LNCAP (cell line): ENCODE results near the gene PEPD.

ENCODE experiments used
- TF ChIP-seq, protein P1 (sequence below): fragments of 450-650 bp; IDR thresholded peaks from 2 replicates; pipeline ENCODE4 v1.5.1; 2017; ENCODE audit warnings: mild to moderate bottlenecking

PEPD gene

DNA sequence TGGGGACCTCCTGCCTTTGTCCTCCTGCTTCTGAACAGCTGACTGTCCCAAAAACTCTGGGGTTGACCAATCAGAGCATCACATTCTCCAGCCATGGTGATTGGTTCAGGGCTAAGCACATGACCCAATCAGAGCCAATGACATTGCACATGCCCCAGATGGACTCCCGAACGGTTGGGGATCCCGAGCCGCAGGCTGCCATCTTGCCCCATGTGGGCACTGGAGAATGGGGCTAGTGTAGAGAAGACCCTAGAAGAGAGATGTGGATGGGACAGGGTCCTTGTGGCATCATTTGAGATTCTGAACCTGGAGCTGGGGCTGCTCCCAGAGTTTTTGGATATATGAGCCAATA lies 31.3 kb upstream of the PEPD start:
- TF ChIP-seq, protein P1, sequence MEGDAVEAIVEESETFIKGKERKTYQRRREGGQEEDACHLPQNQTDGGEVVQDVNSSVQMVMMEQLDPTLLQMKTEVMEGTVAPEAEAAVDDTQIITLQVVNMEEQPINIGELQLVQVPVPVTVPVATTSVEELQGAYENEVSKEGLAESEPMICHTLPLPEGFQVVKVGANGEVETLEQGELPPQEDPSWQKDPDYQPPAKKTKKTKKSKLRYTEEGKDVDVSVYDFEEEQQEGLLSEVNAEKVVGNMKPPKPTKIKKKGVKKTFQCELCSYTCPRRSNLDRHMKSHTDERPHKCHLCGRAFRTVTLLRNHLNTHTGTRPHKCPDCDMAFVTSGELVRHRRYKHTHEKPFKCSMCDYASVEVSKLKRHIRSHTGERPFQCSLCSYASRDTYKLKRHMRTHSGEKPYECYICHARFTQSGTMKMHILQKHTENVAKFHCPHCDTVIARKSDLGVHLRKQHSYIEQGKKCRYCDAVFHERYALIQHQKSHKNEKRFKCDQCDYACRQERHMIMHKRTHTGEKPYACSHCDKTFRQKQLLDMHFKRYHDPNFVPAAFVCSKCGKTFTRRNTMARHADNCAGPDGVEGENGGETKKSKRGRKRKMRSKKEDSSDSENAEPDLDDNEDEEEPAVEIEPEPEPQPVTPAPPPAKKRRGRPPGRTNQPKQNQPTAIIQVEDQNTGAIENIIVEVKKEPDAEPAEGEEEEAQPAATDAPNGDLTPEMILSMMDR = no peak

DNA sequence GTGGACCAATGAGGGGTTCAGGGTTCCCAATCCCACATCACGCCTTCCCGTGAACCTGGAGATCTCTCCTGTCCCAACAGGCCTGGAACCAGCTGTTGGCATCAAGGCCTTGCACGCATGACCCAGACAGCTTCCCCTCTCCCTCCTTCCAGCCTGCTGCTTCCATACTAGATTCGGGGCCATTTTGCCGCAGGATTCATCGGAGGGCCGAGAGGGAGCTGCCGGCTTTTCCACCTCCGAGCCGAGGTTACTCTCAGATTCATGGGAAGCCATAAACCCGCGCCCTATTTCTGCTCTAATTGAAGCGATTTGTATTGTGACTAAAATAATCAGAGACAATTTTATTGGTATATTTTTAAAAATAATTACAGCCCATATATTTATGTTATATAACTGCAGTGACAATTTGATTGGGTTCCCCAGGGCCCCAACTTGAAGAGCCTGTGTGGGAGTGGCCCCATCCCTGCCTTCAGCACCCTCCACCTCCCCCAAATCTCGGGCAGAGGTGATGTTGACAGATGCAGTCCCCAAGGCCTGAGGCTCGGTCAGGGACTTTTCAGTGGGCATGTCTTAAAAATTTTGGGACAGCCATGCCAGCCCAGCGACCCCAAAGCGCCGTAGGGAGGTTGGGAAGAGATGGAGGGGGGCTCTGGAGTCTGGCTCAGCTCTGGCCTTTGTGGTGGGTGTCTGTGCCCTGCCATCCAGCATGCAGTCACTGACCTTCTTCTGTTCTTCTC lies 30.8 kb upstream of the PEPD start:
- TF ChIP-seq, protein P1 = no peak

DNA sequence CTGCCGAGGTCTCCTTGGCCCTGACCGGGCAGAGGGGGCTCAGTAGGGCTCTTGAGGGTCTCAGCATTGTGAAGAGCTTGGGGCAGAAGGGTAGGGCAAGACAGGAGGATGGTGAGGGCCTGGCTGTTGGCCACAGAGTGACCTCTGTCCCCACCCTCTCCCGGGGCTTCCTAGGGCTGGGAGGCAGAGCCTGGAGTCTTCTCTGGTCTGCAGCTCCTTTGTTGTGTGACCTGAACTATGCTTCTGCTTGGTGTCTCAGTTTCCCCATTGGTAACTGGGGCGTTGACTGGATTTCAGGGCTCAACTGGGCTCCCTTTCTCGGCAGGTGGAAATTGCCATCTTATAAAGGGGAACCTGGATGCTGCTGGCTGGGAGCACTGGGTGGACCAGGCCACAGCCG lies 30.1 kb upstream of the PEPD start:
- TF ChIP-seq, protein P1 = no peak

DNA sequence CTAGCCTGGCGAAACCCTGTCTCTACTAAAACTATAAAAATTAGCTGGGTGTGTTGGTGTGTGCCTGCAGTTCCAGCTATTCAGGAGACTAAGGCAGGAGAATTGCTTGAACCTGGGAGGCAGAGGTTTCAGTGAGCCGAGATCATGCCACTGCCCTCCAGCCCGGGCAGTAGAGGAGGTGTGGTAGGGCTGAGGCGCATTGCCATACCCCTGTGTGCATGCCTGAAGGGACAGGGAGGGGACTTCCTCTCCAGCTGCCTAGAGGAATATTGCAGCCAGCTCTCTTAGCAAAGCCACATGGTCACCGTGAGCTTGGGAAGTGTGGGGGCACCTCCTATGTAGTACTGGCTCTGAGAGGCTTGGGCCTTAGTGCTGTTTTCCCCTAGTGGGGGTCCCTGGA lies 29.2 kb upstream of the PEPD start:
- TF ChIP-seq, protein P1 = no peak

DNA sequence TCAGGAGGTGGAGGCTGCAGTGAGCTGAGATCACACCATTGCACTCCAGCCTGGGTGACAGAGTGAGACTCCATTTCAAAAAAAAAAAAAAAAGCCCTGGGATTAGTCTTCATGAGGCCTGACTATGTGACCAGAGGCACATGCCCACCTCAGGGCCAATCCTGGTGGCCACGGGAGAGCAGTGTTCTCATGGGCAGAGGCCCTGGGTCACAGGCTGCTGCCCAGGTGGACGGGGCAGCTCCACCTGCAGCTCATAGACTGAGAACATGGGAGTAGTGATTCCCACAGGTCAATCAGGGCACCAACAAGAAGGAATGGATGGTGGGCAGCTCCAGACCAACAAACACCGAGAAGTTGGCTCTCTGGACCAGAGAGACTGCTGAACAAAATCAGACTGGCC lies 26.1 kb upstream of the PEPD start:
- TF ChIP-seq, protein P1 = no peak

DNA sequence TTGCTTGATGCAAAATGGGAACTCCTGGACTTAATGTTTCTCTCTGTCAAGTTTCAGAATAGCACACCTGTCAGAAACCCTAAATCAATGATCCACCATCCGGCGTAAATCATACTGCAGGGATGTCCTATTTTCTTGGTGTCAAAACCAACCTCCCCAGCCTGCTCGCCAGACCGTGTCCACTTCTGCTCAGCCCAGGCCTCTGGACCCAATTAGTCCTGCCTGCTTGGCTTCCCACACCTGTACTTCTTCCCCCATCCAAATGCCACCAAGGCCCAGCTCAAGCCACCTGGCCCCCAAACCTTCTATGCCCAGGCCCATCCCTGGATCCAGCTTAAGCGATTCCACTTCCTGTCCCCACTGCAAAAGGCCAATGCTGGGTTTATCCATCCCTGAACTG lies 25.1 kb upstream of the PEPD start:
- TF ChIP-seq, protein P1 = no peak

DNA sequence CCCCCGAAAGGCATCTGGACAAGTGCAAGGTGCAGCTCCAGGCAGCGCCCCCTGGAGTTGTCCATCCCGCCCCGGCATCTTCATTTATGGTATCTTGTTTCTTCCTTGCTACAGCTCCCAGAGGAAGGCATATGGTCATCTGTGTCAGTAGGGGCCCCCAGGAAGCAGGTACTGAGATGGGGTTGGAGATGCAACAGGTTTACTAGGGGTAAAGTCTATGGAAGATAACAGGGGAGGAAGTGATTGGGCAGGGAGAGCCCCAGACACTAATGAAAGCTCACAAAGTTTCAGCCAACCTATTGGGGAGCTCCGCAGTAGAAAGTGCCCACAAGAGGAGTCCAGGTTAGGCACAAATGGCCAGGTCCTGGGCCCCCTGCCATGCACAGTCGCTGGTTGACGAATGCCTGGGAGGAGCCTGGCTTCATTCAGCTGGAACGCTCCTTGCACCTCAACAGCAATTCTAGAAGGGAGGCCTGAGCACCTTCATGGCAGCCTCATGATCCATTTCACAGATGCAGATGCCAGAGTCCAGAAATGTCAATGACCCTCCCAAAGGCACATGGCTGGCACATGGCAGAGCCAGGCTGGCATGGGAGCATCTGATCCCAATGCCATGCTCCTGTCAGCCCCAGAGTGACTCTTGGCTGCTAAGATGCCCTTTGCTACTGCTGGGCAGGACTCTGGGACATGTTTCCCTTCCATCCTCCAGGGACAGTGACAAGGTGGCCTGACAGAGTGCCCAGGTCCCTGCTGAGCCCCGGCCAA lies 23.8 kb upstream of the PEPD start:
- TF ChIP-seq, protein P1 = no peak
